ENCODE data around the gene MTHFD2L. TPM values are rescaled to one million over a fixed set of nuclear protein-coding genes. Genes with fewer than 3 reads are reported as not detected.

Gene MTHFD2L
- polyA plus RNA-seq, 3 donors: 4.3 to 7.0 (median 4.8) TPM

DNA sequence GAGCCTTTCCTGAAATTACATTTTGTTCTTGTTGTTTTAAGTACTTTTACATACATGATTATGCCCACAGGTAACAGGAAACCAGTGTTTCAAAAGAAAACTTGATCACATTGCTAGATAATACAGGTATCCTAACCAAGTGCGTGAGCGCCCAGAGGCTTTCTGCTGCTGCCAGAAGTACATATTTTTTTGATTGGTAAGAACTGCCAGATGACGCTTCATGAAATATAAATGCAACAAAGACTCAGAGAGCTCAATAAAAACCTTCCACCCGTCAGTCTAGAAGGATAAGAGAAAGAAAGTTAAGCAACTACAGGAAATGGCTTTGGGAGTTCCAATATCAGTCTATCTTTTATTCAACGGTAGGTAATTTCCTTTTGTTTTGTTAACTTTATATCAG is 150.3 kb downstream of the MTHFD2L start, which contains the start of gene EPGN:
Gene EPGN, plus strand, starts transcription at position 256 of the 400 bp plus-strand sequence. Its CDS starts 64 bp downstream, at position 320.
- Mint-ChIP-seq H3K4me3 (no peak within 1 kb of the TSS), H3K4me1 (peaks cover 3% of the 10 kb centered on the region), H3K36me3 (no peaks in the 10 kb centered on the region), H3K9me3 (peaks cover 0 to 2% (median 0%) of the 10 kb centered on the region in 7 donors), H3K27ac (no peak within 1 kb of the TSS), H3K27me3 (ENCODE audit: low read depth in 3 of 3) (no peaks in the 10 kb centered on the region)
- H3K27ac ChIP-seq (ENCODE audit: low read depth in 1 of 2, low read length in 2 of 2): no peak within 1 kb of the TSS
- H3K79me2 ChIP-seq (ENCODE audit: insufficient read depth, low read length): no peaks in the 10 kb centered on the region
- no peak within 1 kb of the TSS for H3K4me3 ChIP-seq (replicated peaks in 1 of 3; ENCODE audit: low read depth in 2 of 3, low read length in 3 of 3)
- intact Hi-C loops (cut with micrococcal nuclease): no loop called here
- H3K4me2 ChIP-seq (replicated peaks; ENCODE audit: extremely low read depth, low read length, poor library complexity, severe bottlenecking): no peak within 1 kb of the TSS
- TF ChIP-seq, protein P1, sequence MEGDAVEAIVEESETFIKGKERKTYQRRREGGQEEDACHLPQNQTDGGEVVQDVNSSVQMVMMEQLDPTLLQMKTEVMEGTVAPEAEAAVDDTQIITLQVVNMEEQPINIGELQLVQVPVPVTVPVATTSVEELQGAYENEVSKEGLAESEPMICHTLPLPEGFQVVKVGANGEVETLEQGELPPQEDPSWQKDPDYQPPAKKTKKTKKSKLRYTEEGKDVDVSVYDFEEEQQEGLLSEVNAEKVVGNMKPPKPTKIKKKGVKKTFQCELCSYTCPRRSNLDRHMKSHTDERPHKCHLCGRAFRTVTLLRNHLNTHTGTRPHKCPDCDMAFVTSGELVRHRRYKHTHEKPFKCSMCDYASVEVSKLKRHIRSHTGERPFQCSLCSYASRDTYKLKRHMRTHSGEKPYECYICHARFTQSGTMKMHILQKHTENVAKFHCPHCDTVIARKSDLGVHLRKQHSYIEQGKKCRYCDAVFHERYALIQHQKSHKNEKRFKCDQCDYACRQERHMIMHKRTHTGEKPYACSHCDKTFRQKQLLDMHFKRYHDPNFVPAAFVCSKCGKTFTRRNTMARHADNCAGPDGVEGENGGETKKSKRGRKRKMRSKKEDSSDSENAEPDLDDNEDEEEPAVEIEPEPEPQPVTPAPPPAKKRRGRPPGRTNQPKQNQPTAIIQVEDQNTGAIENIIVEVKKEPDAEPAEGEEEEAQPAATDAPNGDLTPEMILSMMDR (IDR thresholded peaks at IDR 0.05): no peak
- no peaks in the 10 kb centered on the region for H3K4me1 ChIP-seq (ENCODE audit: control insufficient read depth in 1 of 2, insufficient read depth in 2 of 2, low read length in 2 of 2)
- H3K36me3 ChIP-seq (replicated peaks in 1 of 2; ENCODE audit: control insufficient read depth in 1 of 2, insufficient read depth in 2 of 2, low read length in 2 of 2): no peaks in the 10 kb centered on the region
- H3K27me3 ChIP-seq (ENCODE audit: control insufficient read depth in 2 of 2, insufficient read depth in 2 of 2, low read length in 2 of 2): no peaks in the 10 kb centered on the region
- H3K9me3 ChIP-seq (replicated peaks in 1 of 2; ENCODE audit: control insufficient read depth in 1 of 2, insufficient read depth in 1 of 2, low read length in 2 of 2): no peaks in the 10 kb centered on the region
- H3K9ac ChIP-seq (ENCODE audit: insufficient read depth, low read length, poor library complexity, severe bottlenecking): no peak within 1 kb of the TSS
- DNase-seq: no peak
- no peak within 1 kb of the TSS for H2AFZ ChIP-seq (ENCODE audit: insufficient read depth, low read depth, low read length, poor library complexity, severe bottlenecking)
- WGBS (ENCODE audit: insufficient coverage): no CpG with 5 or more reads among the region's 5 CpGs
- H4K20me1 ChIP-seq (ENCODE audit: insufficient read depth, low read length): no peaks in the 10 kb centered on the region

DNA sequence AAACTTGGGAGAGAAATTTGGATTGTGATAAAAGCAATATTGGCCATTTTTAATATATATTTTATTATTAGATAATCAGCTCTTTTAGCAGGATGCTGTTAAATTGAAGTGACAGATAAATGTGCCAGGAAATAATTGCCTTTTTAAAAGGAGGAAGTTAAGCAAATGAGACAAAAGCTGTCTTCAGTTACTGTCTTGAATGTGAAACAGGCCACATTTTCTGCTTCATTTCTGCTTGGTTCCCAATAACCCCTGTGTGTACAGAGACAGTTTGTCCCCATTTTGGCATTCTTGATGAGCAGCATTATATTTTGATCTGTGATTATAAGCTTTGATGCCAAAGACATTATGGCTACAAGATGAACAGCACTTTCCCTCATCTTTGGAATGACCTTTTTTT is 151.3 kb downstream of the MTHFD2L start:
- H3K9me3 ChIP-seq (replicated peaks in 1 of 2; ENCODE audit: control insufficient read depth in 1 of 2, insufficient read depth in 1 of 2, low read length in 2 of 2): no peaks in the 10 kb centered on the region
- no peak overlapping the region for H2AFZ ChIP-seq (ENCODE audit: insufficient read depth, low read depth, low read length, poor library complexity, severe bottlenecking)
- H4K20me1 ChIP-seq (ENCODE audit: insufficient read depth, low read length): no peaks in the 10 kb centered on the region
- Mint-ChIP-seq H3K4me1 (peaks cover 3% of the 10 kb centered on the region), H3K4me3 (no peak overlapping the region), H3K27me3 (ENCODE audit: low read depth in 3 of 3) (no peaks in the 10 kb centered on the region), H3K9me3 (peaks cover 0 to 2% (median 0%) of the 10 kb centered on the region in 7 donors), H3K36me3 (no peaks in the 10 kb centered on the region), H3K27ac (no peak overlapping the region)
- no peaks in the 10 kb centered on the region for H3K4me1 ChIP-seq (ENCODE audit: control insufficient read depth in 1 of 2, insufficient read depth in 2 of 2, low read length in 2 of 2)
- TF ChIP-seq, protein P1 (IDR thresholded peaks at IDR 0.05): no peak
- DNase-seq: no peak
- no peak overlapping the region for H3K4me2 ChIP-seq (replicated peaks; ENCODE audit: extremely low read depth, low read length, poor library complexity, severe bottlenecking)
- H3K9ac ChIP-seq (ENCODE audit: insufficient read depth, low read length, poor library complexity, severe bottlenecking): no peak overlapping the region
- intact Hi-C loops (cut with micrococcal nuclease): no loop called here
- H3K27me3 ChIP-seq (ENCODE audit: control insufficient read depth in 2 of 2, insufficient read depth in 2 of 2, low read length in 2 of 2): no peaks in the 10 kb centered on the region
- no peaks in the 10 kb centered on the region for H3K79me2 ChIP-seq (ENCODE audit: insufficient read depth, low read length)
- no peak overlapping the region for H3K4me3 ChIP-seq (replicated peaks in 1 of 3; ENCODE audit: low read depth in 2 of 3, low read length in 3 of 3)
- H3K27ac ChIP-seq (ENCODE audit: low read depth in 1 of 2, low read length in 2 of 2): no peak overlapping the region
- H3K36me3 ChIP-seq (replicated peaks in 1 of 2; ENCODE audit: control insufficient read depth in 1 of 2, insufficient read depth in 2 of 2, low read length in 2 of 2): no peaks in the 10 kb centered on the region

Measured in CD14-positive monocyte (primary cell).